ENCODE data around the gene SP6.

- no peak for TF ChIP-seq POLR2A (IDR thresholded peaks at IDR 0.05)
- peak in 2 of 7 experiments; percentile 10 to 25 for TF ChIP-seq CTCF (IDR thresholded peaks at IDR 0.05)
- TF ChIP-seq POLR2AphosphoS5 (IDR thresholded peaks at IDR 0.05), result peak in 2 of 3 donors; percentile 66 to 77
- no peak for TF ChIP-seq EP300 (IDR thresholded peaks at IDR 0.05)
Observed at GRCh38 chr17:47850692-47851573, at the start of gene SP6.
